ENCODE measurements around the gene PRM1.

The PRM1 gene

GRCh38 chr16:11249233-11250061, 31.7 kb downstream of the PRM1 start:
- peaks cover 40% of the 10 kb centered on the region for H3K4me1 ChIP-seq
- H3K27me3 ChIP-seq = no peaks in the 10 kb centered on the region
- H4K20me1 ChIP-seq = peaks cover 34% of the 10 kb centered on the region
- no peak overlapping the region for H3K4me3 ChIP-seq
- H3K9me3 ChIP-seq = no peaks in the 10 kb centered on the region
- no peaks in the 10 kb centered on the region for H3K36me3 ChIP-seq
- no peak overlapping the region for H3K9ac ChIP-seq
- TF ChIP-seq Cebpa-rat (IDR thresholded peaks at IDR 0.05) = no peak
- no peak overlapping the region for H3K27ac ChIP-seq
- no peak overlapping the region for H3K4me2 ChIP-seq

- Histone ChIP-seq H3K4me3 (no peak overlapping the region), H3K27ac (no peak overlapping the region), H3K9ac (no peak overlapping the region), H3K9me3 (no peaks in the 10 kb centered on the region), H3K36me3 (no peaks in the 10 kb centered on the region), H3K4me2 (no peak overlapping the region), H3K27me3 (no peaks in the 10 kb centered on the region), H3K4me1 (peaks cover 27% of the 10 kb centered on the region), H4K20me1 (peaks cover 21% of the 10 kb centered on the region; the same call in 1 of the 2 replicates)
- no peak for TF ChIP-seq Cebpa-rat (IDR thresholded peaks at IDR 0.05)
These were observed 33.0 kb downstream of the PRM1 start for GRCh38 chr16:11248133-11248532.

- Histone ChIP-seq H3K27me3 (no peaks in the 10 kb centered on the region), H4K20me1 (no peaks in the 10 kb centered on the region; the same call in 1 of the 2 replicates), H3K4me1 (peaks cover 19% of the 10 kb centered on the region), H3K36me3 (no peaks in the 10 kb centered on the region), H3K27ac (no peak overlapping the region), H3K4me3 (no peak overlapping the region), H3K4me2 (no peak overlapping the region), H3K9me3 (no peaks in the 10 kb centered on the region), H3K9ac (no peak overlapping the region)
- no peak for TF ChIP-seq Cebpa-rat (IDR thresholded peaks at IDR 0.05)
These were observed 35.1 kb downstream of the PRM1 start for GRCh38 chr16:11245988-11246387.

- Histone ChIP-seq H3K9ac (no peak overlapping the region), H4K20me1 (no peaks in the 10 kb centered on the region; the same call in 1 of the 2 replicates), H3K9me3 (no peaks in the 10 kb centered on the region), H3K36me3 (no peaks in the 10 kb centered on the region), H3K4me1 (peaks cover 26% of the 10 kb centered on the region), H3K4me2 (no peak overlapping the region), H3K4me3 (no peak overlapping the region), H3K27ac (no peak overlapping the region), H3K27me3 (no peaks in the 10 kb centered on the region)
- TF ChIP-seq Cebpa-rat (IDR thresholded peaks at IDR 0.05) = no peak
These were observed 35.9 kb downstream of the PRM1 start for GRCh38 chr16:11245222-11245737.

- peaks cover 34% of the 10 kb centered on the region for H3K4me1 ChIP-seq
- H3K9me3 ChIP-seq = no peaks in the 10 kb centered on the region
- no peaks in the 10 kb centered on the region for H4K20me1 ChIP-seq
- no peaks in the 10 kb centered on the region for H3K36me3 ChIP-seq
- H3K27me3 ChIP-seq = no peaks in the 10 kb centered on the region
- no peak for TF ChIP-seq Cebpa-rat (IDR thresholded peaks at IDR 0.05)
- H3K4me3 ChIP-seq = no peak overlapping the region
- no peak overlapping the region for H3K27ac ChIP-seq
- H3K9ac ChIP-seq = no peak overlapping the region
- H3K4me2 ChIP-seq = no peak overlapping the region
These were observed 38.5 kb downstream of the PRM1 start for GRCh38 chr16:11242658-11243057.

- Histone ChIP-seq H3K27ac (peak overlapping the region; percentile 66; the same call in 1 of the 2 replicates), H3K9ac (no peak overlapping the region), H3K4me3 (no peak overlapping the region), H4K20me1 (no peaks in the 10 kb centered on the region), H3K27me3 (no peaks in the 10 kb centered on the region), H3K4me2 (peak overlapping the region; percentile 79), H3K9me3 (no peaks in the 10 kb centered on the region), H3K36me3 (no peaks in the 10 kb centered on the region), H3K4me1 (peaks cover 45% of the 10 kb centered on the region)
- TF ChIP-seq Cebpa-rat (IDR thresholded peaks at IDR 0.05) = no peak
These were observed 39.5 kb downstream of the PRM1 start for GRCh38 chr16:11241480-11242204.

GRCh38 chr16:11240636-11241473, 40.3 kb downstream of the PRM1 start:
- no peak for TF ChIP-seq Cebpa-rat (IDR thresholded peaks at IDR 0.05)
- H3K9me3 ChIP-seq = no peaks in the 10 kb centered on the region
- no peaks in the 10 kb centered on the region for H3K36me3 ChIP-seq
- H3K4me2 ChIP-seq = peak overlapping the region; percentile 79
- H3K27ac ChIP-seq = peak overlapping the region; percentile 66
- H3K4me3 ChIP-seq = no peak overlapping the region
- no peaks in the 10 kb centered on the region for H3K27me3 ChIP-seq
- H3K4me1 ChIP-seq = peaks cover 52% of the 10 kb centered on the region
- no peaks in the 10 kb centered on the region for H4K20me1 ChIP-seq
- H3K9ac ChIP-seq = no peak overlapping the region

- peak overlapping the region; percentile 79 for H3K4me2 ChIP-seq
- H3K36me3 ChIP-seq = no peaks in the 10 kb centered on the region
- no peaks in the 10 kb centered on the region for H4K20me1 ChIP-seq
- no peak overlapping the region for H3K4me3 ChIP-seq
- no peak for TF ChIP-seq Cebpa-rat (IDR thresholded peaks at IDR 0.05)
- H3K9me3 ChIP-seq = no peaks in the 10 kb centered on the region
- peak overlapping the region; percentile 66 for H3K27ac ChIP-seq
- H3K9ac ChIP-seq = no peak overlapping the region
- no peaks in the 10 kb centered on the region for H3K27me3 ChIP-seq
- H3K4me1 ChIP-seq = peaks cover 62% of the 10 kb centered on the region
These were observed 41.2 kb downstream of the PRM1 start for GRCh38 chr16:11239644-11240632.

All from BLaER1 (cell line).